ENCODE results near the gene DENND2A. TPM values are rescaled to one million over a fixed set of nuclear protein-coding genes. Genes with fewer than 3 reads are reported as not detected.

DENND2A gene
- total RNA-seq: 32.6 TPM

GRCh38 chr7:140640727-140641523 is at the start of gene DENND2A:
TSS of gene DENND2A (minus strand) at chr7:140640813. CDS start at chr7:140602397, 38,416 bp downstream.

GRCh38 chr7:140672382-140673062 is 31.9 kb upstream of the DENND2A start, which contains the start of gene ADCK2:
TSS of gene ADCK2 (plus strand) at chr7:140672945. CDS start at chr7:140673331, 386 bp downstream.

GRCh38 chr7:140479062-140479738 is 161.4 kb downstream of the DENND2A start, which contains the start of gene MKRN1:
TSS of gene MKRN1 (minus strand) at chr7:140479505. CDS start at chr7:140479344, 161 bp downstream.

Small RNAs within 50 kb of the gene (small RNA-seq; reads per million reads assigned to genes)
- gene RF00019 (ENCODE audit: low replicate concordance) (not detected), gene RN7SL771P (ENCODE audit: low replicate concordance) (not detected)

Other genes with a start within 250 kb of the DENND2A start
- 64.3 TPM for gene SLC37A3, start 242.3 kb downstream of the DENND2A start, total RNA-seq
- 4.7 TPM for gene RAB19, start 236.8 kb downstream of the DENND2A start, total RNA-seq
- 100.0 TPM for gene MKRN1, start 161.3 kb downstream of the DENND2A start, total RNA-seq
- 18.2 TPM for gene ADCK2, start 32.1 kb upstream of the DENND2A start, total RNA-seq
- gene NDUFB2, start 55.9 kb upstream of the DENND2A start, total RNA-seq: 152 TPM